Kidney (tissue), 14 donors: ENCODE results near the gene SRSF6. TPM values are rescaled to one million over a fixed set of nuclear protein-coding genes. Genes with fewer than 3 reads are reported as not detected.
"Not testable (repeated sequence)": the region's sequence is repeated elsewhere in the genome, so short reads cannot be mapped to it uniquely, and the experiment has no call there.

Experiments
- DNase-seq, 5 donors: peaks; one replicate each; pipeline ENCODE4 v3.0.0-alpha.2; 2013 to 2020
- FAIRE-seq: peaks from 2 replicates; lab custom pipeline; 2012; peaks lifted over from hg19 to GRCh38; lab: Jason Lieb, UNC
- H3K27ac ChIP-seq, 2 donors: one replicate each; pipeline ENCODE4 v1.7.0; 2013; ENCODE audit warnings: low read depth in 2 of 2, low read length in 2 of 2, inconsistent platforms in 1 of 2
- H3K27me3 ChIP-seq: one replicate; pipeline ENCODE4 v1.7.1; 2013; ENCODE audit warnings: low read length, inconsistent platforms; ENCODE audit not compliant: control insufficient read depth, insufficient read depth
- H3K36me3 ChIP-seq, 3 donors: one replicate each; pipeline versions ENCODE4 v1.7.0 to v1.7.1; 2013; ENCODE audit warnings: low read length in 3 of 3, control low read depth in 1 of 3, inconsistent platforms in 1 of 3; ENCODE audit not compliant: insufficient read depth in 3 of 3, control insufficient read depth in 2 of 3
- H3K4me1 ChIP-seq, 3 donors: one replicate each; pipeline versions ENCODE4 v1.7.0 to v1.7.1; 2013; ENCODE audit warnings: low read length in 3 of 3, inconsistent platforms in 1 of 3, low read depth in 1 of 3; ENCODE audit not compliant: control insufficient read depth in 2 of 3, insufficient read depth in 2 of 3
- H3K4me3 ChIP-seq, 3 donors: one replicate each; pipeline versions ENCODE4 v1.7.0 to v1.8.1; 2013; ENCODE audit warnings: low read length in 3 of 3, control low read depth in 1 of 3, inconsistent platforms in 1 of 3
- H3K9ac ChIP-seq, 3 donors: one replicate each; pipeline versions ENCODE4 v1.7.0 to v1.7.1; 2013; ENCODE audit warnings: low read length in 3 of 3, control low read depth in 1 of 3, inconsistent platforms in 1 of 3
- H3K9me3 ChIP-seq, 3 donors: one replicate each; pipeline versions ENCODE4 v1.7.0 to v1.7.1; 2013; ENCODE audit warnings: low read length in 3 of 3, control low read depth in 1 of 3, inconsistent platforms in 1 of 3; ENCODE audit not compliant: control insufficient read depth in 2 of 3, insufficient read depth in 1 of 3
- intact Hi-C: fragments of 100-400 bp; cut with DNase I; formaldehyde crosslinking; loops from one replicate; pipeline ENCODE4 v1.11.1; 2022
- polyA plus RNA-seq: library from polyadenylated mRNA; stranded (reverse); fragments of 350-450 nt; fragmentation: Illumina TruSeq; extraction: RNeasy Lipid Tissue Mini Kit (QIAGEN cat#74804); gene quantifications from one replicate; pipeline ENCODE4 v1.2.3, GENCODE V29; 2014; ENCODE audit warnings: low read depth, low replicate concordance; ENCODE audit not compliant: insufficient read depth
- total RNA-seq: library from RNA; stranded (reverse); fragmentation: NEBNext Ultra II Directional; extraction: Animal tissue kit (Norgen Biotek cat#: 25700); gene quantifications from one replicate; pipeline ENCODE4 v1.2.1, GENCODE V29; 2021
- TF ChIP-seq, protein P1 (sequence below): IDR thresholded peaks from 3 replicates; pipeline ENCODE4 v1.5.1; 2012; ENCODE audit warnings: mild to moderate bottlenecking, moderate library complexity, borderline replicate concordance; ENCODE audit not compliant: insufficient read depth; ENCODE audit errors: extremely low read depth
- donor health status: control.
- donor health status: control.
- donor health status: control.
- donor health status: control.
- donor health status: control.
- donor health status: DM: yes; HTN: yes; CAD: no.
- donor health status: Normal renal cell carcinoma (clear cell type).

SRSF6 gene
- total and polyA plus RNA-seq, 2 donors from 2014 or later, result 84.9 to 131 TPM

DNA sequence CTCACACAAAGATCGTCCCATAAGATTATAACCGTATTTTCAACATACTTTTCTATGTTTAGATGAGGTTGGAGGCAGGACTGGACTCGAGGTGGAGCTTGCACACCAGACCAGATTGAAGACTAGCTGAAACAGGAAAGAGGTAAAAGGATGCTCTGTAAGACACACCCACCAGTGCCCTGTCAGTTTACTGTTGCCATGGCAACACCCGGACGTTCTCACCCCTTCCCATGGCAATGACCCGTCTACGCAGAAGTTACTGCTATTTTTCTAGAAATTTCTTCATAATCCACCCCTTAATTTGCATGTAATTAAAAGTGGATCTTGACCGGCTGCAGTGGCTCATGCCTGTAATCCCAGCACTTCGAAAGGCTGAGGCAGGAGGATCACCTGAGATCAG, 13.6 kb upstream of the SRSF6 start:
- Histone ChIP-seq H3K27ac (no peak overlapping the region), H3K36me3 (no peaks in the 10 kb centered on the region), H3K27me3 (no peaks in the 10 kb centered on the region), H3K9ac (no peak overlapping the region), H3K9me3 (no peaks in the 10 kb centered on the region), H3K4me3 (no peak overlapping the region), H3K4me1 (no peaks in the 10 kb centered on the region)
- no peak for FAIRE-seq
- no peak for DNase-seq
- TF ChIP-seq, protein P1, sequence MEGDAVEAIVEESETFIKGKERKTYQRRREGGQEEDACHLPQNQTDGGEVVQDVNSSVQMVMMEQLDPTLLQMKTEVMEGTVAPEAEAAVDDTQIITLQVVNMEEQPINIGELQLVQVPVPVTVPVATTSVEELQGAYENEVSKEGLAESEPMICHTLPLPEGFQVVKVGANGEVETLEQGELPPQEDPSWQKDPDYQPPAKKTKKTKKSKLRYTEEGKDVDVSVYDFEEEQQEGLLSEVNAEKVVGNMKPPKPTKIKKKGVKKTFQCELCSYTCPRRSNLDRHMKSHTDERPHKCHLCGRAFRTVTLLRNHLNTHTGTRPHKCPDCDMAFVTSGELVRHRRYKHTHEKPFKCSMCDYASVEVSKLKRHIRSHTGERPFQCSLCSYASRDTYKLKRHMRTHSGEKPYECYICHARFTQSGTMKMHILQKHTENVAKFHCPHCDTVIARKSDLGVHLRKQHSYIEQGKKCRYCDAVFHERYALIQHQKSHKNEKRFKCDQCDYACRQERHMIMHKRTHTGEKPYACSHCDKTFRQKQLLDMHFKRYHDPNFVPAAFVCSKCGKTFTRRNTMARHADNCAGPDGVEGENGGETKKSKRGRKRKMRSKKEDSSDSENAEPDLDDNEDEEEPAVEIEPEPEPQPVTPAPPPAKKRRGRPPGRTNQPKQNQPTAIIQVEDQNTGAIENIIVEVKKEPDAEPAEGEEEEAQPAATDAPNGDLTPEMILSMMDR, result no peak
- intact Hi-C loops, result no loop called here

DNA sequence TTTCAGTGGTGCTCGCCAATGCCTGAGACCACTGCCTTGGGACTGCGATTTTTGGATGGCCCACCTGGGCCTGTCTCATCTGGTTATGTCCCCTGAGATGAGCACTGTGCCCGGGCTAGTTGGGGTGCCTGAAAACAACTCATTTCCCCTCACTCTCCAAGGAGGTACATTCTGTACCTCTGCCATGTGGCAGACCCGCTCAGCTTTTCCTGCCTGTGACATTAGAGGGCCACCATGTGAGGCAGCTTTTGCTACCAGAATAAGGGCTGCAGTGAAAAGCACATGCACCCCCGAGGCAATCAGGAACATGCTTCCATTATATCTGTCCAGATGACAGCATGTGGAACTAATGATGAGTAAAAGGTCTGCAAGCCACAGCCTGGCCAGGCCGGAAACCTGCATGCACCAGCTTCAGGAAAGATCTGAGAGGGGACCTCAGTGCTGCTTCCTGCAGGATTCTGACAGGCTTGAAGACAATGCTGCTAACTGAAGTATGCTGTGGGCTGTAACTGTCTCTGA, 11.3 kb upstream of the SRSF6 start:
- H3K9me3 ChIP-seq, result no peaks in the 10 kb centered on the region
- no peak for FAIRE-seq
- intact Hi-C loops, result no loop called here
- DNase-seq, result no peak
- H3K27ac ChIP-seq, result no peak overlapping the region
- H3K4me1 ChIP-seq, result no peaks in the 10 kb centered on the region
- TF ChIP-seq, protein P1, result no peak
- no peaks in the 10 kb centered on the region for H3K27me3 ChIP-seq
- H3K9ac ChIP-seq, result no peak overlapping the region
- H3K4me3 ChIP-seq, result no peak overlapping the region
- H3K36me3 ChIP-seq, result no peaks in the 10 kb centered on the region

DNA sequence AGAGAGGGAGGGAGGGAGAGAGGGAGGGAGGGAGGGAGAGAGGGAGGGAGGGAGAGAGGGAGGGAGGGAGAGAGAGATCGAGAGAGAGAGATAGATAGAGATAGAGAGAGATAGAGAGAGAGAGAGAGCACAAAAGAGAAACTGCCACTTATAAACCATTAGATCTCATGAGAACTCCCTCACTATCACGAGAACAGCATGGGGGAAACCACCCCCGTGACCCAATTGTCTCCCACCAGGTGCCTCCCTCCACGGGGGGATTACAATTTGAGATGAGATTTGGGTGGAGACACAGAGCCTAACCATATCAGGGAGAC, 9.3 kb upstream of the SRSF6 start:
- H3K9ac ChIP-seq, intact Hi-C loops, FAIRE-seq: not testable (repeated sequence)

DNA sequence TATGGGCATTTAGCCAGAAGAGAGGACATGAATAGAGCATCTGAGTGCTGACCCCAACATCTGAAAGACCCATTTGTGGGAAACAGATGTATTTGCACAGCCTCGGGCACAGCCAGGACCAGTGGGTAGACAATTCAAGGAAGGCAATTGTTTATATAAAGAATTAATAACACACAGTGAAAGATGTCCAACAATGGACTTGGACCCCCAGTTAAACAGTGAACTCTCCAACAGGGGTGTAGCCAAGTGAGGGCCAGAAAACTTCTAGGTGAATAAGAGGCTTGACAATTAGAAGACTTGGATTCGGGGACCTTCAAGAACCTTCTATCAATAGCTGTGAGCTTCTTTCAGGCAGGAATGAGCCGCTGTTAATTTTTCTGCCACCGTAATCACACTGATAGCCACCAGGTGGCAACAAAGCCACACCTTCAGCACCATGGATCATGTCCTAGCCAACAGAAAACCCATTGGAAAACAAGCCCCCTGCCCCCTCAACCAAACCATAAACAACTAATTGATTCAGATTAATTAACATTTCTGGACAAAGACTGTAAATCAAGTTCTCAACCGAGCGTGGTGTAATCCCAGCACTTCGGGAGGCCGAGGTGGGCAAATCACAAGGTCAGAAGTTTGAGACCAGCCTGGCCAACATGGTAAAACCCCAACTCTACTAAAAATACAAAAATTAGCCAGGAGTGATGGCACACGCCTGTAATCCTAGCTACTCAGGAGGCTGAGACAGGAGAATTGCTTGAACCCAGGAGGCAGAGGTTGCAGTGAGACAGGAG, 8.8 kb upstream of the SRSF6 start:
- TF ChIP-seq, protein P1, result peak; percentile 77
- H3K27ac ChIP-seq, result no peak overlapping the region
- H3K9ac ChIP-seq, result no peak overlapping the region
- no peaks in the 10 kb centered on the region for H3K4me1 ChIP-seq
- no peak for FAIRE-seq
- no peak overlapping the region for H3K4me3 ChIP-seq
- H3K9me3 ChIP-seq, result no peaks in the 10 kb centered on the region
- intact Hi-C loops, result no loop called here
- H3K27me3 ChIP-seq, result no peaks in the 10 kb centered on the region
- no peaks in the 10 kb centered on the region for H3K36me3 ChIP-seq
- DNase-seq, result peak in 4 of 5 donors; percentile 45 to 66 (median 56)

More for the DNA sequence above, 9.3 kb upstream of the SRSF6 start:
- H3K36me3 ChIP-seq, H3K9me3 ChIP-seq, H3K27ac ChIP-seq, H3K27me3 ChIP-seq, H3K4me1 ChIP-seq, DNase-seq, H3K4me3 ChIP-seq: not testable (repeated sequence)
